ENCODE measurements around the gene ANGPTL8.

Gene ANGPTL8

DNA sequence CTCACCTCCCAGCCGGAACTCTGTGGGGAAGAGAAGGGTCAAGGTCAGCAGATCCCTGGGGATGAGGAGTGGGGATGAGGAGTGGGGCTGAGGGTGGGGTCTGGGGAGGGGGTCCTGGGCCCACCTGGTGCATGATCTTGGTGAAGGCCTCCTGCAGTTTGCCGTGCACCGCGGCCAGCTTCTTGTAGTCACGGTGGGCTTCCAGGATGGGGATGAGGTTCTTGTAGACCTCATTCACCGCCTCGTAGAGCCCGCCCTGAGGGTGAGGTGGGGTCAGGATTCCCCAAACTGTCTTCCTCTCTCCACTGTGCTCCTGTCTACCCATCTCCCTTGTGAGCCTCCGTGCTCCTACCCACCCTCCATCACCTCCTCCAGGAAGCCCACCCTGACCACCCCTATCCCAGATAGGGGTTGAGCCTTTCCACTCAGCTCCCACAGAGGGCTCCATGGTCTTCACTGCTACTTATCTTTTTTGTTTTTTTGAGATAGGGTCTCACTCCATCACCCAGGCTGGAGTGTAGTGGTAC is 35.3 kb upstream of the ANGPTL8 start:
- DNase-seq, result no peak

DNA sequence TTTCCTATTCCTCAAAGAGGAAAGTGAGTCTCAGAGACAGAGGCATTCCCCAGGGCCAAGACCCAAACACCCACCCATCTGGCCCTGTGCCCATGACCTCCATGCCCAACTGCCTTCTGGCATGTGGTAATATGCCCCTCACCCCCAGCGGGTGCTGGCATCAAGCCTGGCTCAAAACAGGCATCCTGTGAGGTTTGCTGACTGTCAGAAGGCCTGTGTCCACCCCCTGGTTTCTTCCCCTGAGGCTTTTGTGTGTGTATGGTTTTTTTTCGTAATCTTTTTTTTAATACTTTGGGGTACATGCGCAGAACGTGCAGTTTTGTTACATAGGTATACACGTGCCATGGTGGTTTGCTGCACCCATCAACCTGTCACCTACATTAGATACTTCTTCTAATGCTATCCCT is 34.5 kb upstream of the ANGPTL8 start:
- peak; percentile 63 for DNase-seq

DNA sequence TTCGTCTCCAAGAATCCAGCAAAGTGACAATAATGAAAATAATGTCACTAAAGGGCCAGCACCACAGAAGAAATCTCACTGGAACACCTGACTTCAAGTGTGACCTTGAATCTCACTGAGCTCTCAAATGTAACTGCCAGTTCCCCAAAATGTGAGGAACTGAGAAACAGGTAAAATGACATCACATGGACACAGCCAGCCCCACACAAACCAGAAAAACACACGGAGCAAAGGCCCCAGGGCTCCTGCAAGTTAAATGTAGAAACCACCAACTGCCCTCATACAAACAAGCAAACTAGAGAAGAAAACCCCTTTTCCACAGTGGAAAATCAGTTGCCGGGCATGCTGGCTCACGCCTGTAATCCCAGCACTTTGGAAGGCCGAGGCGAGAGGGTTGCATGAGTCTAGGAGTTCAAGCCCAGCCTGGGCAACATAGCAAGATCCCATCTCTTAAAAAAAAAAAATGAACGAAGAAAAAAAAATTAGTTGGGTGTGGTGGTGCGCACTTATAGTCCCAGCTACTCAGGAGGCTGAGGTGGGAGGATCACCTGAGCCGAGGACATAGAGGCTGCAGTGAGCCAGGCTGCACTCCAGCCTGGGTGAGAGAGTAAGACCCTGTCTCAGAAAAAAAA is 33.4 kb upstream of the ANGPTL8 start:
- no peak for DNase-seq

DNA sequence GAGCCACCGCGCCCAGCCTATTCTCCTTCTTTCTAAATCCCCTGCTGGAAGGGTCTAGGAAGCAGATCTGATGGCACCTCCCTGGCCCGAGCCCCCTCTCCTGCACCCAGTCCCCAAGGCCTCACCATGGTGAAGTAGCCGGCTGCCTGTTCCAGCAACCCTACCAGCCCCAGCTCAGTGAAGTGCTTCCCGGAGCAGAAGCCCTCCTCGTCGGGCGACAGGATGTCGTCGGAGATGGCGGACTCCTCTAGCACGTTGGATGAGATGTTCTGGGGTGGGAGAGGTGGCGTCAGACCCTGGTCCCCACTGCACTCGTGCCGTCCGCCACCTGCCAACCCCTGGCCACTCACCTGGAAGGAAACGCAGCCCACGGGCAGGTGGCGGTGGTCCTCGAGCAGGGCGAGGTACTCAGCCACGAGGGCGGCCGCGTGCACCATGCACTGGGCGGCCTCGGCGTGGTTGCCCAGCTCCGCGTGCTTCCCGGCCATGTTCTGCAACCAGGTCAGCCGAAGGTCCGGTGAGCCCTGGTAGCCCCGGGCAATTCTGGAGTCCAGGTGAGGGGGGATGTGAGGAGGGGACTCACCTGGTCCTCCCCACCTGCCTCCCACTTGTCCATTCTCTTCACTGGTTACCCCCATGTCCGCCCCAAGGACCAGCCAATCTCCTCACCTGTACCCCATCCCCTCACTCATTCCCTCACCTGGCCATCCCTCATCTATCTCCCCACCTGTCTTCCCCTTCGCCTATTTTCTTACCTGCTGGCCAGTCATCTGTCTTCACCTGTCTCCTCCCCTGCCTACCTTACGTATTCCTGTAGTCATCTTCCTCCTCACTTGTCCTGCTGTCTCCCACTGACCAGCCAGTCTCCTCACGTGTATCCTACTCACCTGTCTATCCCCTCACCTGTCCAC is 30.6 kb upstream of the ANGPTL8 start:
- no peak for DNase-seq

DNA sequence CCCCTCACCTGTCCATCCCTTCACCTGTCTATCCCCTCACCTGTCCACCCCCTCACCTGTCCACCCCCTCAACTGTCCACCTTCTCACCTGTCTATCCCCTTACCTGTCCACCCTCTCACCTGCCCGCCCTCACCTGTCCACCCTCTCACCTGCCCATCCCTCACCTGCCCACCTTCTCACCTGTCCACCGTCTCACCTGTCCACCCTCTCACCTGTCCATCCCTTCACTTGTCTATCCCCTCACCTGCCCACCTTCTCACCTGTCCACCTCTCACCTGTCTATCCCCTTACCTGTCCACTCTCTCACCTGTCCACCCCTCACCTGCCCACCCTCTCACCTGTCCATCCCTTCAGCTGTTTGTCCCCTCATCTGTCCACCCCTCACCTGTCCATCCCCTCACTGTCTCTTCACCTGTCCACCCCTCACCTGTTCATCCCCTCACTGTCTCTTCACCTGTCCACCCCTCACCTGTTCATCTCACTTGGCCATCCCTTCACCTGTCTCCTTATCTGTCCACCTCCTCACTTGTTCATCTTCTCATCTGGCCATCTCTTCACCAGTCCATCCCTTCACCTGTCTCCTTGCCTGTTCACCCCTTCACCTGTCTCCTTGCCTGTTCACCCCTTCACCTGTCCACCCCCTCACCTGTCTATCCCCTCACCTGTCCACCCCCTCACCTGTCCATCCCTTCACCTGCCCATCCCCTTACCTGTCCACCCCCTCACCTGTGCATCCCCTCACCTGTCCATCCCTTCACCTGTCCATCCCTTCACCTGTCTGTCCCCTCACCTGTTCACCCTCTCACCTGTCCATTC is 29.4 kb upstream of the ANGPTL8 start:
- DNase-seq, result no peak

DNA sequence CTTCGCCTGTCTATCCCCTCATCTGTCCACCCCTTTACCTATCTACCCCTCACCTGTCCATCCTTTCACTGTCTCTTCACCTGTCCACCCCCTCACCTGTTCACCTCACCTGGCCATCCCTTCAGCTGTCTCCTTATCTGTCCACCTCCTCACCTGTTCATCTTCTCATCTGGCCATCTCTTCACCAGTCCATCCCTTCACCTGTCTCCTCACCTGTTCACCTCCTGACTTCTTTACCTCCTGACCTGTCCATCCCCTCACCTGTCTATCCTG is 28.8 kb upstream of the ANGPTL8 start:
- DNase-seq, result no peak

DNA sequence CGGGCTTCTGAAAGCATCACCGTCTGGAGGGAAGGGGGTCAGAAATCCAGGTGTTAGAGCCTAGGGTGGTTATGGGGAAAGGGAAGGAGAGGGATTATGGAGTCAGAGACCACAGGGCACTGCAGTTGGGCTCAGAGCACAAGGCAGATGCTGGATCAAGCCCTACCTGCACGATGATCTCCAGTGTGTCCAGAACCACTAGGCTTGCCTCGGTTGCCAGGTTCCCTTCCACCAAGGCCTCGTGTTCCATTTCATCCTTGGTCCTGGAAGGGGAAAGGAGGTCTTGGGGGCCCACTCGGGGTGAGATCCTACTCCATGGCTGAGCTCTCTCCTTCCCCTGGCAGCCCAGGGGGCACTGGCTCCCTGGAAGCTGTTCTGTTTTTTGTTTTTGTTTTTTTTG is 25.0 kb upstream of the ANGPTL8 start:
- DNase-seq, result no peak

DNA sequence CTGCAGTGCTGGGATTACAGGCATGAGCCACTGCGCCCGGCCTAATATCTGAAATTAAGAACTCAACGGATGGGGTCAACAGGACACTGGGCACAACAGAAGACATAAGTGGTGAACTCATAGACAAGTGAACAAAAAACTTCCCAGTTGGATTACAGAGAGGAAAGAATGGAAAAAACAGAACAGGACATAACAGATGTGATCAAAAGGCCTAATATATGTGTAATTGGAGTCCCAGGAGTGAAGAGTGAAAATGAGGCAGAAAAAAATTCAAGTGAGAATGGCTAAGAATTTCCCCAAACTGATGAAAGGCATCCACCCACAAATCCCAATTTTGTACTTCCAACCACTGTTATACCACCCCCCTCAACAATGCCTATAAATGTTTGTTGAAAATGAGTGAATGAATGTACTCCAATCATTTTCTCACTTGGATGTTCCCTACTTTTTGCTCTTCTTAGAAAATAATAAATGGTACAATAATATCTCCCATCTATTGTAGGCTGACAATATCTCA is 18.3 kb upstream of the ANGPTL8 start:
- DNase-seq, result no peak

DNA sequence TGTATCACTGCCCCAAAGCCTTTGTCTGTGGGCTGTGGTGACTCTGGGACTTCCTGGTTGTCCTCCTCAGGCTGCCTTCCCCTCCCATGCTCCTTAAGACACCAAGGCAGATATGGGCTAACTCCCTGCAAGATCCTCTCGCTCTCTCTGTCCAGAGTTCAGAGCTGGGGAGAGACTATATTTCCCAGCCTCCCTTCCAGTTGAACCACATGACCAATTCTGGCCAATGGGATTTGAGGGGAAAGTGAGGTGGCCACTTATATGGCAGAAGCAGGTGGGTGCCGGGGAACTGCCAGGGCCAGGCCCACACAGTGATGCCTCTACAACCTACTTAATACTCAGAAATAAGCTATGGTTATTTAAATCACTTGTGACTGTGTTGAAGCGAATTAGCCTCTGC is 16.2 kb upstream of the ANGPTL8 start:
- no peak for DNase-seq

DNA sequence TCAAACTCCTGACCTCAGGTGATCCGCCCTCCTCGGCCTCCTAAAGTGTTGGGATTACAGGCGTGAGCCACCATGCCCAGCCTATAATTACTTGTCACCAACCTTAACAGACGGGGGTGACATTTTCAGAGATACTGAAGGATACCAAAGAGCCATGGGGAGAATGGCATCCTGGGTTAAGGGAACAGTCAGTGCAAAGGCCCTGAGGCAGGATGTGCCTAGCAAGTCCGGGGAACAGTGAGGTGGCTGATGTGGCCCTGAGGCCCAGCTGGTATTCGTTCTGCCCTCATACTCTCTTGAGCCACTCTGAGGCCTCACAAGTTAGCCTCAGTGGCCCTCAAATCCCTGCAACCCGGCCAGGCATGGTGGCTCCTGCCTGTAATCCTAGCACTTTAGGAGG is 15.0 kb upstream of the ANGPTL8 start:
- DNase-seq, result no peak

DNA sequence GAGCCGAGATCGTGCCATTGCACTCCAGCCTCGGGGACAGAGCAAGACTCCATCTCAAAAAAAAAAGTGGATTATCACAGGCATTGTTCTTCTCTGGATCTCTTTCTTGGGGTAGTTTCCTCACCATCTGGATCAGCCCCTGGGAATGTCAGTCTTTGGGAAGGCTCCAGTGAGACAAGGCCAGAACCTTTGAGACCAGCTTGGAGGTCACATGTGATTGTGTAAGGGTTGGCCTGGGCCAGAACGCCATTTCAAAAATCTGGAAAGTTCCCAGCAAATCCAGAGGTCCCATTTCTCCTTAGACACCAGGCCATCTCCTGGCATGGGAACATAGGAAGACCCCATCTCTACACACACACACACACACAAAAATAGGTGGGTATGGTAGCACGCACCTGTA is 14.2 kb upstream of the ANGPTL8 start:
- DNase-seq, result no peak

DNA sequence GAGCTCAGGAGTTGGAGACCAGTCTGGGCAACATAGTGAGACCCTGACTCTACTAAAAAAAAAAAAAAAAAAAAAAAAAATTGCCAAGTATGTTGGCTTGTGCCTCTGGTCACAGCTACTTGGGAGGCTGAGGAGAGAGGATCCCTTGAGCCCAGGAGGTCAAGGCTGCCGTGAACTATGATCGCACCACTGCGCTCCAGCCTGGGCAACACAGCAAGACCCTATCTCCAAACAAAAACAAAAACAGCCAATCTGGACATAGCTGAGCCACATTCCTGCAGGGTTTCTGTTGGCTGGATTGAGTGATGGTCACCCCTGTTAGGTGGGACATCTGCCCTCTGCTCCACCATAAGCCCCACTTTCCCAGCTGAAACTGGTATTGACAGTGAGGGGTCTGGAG is 13.6 kb upstream of the ANGPTL8 start:
- DNase-seq, result no peak

DNA sequence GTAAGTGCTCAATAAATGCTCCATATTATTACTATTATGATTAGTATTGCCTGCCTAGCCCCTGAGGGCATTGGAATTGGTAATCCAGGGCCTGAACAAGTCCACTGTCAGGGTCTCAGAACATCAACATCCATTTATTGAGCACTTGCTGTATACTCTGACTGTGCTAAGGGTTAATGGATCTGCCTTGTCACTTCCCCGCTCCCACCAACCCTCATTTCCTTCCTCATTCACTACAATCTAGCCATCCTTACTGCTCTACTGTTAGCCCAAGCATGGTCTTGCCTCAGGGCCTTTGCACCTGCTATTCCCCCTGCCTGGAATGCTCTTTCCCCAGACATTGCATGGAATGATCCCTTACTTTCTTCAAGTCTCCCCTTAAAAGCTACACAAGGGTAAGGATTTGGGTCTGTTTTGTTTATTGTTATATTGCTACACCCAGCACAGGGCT is 12.7 kb upstream of the ANGPTL8 start:
- no peak for DNase-seq

DNA sequence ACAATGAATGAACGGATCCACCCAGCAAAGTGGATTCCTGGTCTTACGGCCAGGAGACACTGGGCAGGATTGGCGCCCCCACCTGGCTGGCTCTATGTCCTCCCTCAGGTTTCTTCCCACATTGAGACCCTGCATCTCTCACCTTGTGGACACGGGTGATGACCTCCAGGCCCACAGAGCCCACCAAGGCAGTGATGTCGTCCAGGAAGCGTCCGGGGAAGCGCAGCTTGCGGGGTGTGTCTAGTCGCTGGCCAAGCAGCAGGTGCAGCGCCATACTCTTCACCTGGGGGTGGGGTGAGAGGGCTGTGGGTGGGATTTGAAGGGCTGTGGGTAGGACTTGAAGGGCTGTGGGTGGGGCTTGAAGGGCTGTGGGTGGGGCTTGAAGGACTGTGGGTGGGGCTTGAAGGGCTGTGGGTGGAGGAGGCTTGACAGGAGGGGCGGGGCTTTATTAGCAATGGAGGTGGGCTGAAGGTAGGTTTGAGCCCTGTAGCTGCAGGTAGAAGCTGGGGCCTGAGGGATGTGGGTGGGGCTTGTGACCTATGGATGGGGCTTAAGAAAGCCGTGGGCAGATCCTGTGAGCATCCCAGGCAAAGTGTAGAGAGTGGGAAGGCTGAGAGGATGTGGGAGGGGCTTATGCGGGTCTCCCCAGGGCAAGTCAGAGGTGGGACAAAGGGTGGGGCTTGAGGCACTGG is 12.1 kb upstream of the ANGPTL8 start:
- DNase-seq, result no peak

DNA sequence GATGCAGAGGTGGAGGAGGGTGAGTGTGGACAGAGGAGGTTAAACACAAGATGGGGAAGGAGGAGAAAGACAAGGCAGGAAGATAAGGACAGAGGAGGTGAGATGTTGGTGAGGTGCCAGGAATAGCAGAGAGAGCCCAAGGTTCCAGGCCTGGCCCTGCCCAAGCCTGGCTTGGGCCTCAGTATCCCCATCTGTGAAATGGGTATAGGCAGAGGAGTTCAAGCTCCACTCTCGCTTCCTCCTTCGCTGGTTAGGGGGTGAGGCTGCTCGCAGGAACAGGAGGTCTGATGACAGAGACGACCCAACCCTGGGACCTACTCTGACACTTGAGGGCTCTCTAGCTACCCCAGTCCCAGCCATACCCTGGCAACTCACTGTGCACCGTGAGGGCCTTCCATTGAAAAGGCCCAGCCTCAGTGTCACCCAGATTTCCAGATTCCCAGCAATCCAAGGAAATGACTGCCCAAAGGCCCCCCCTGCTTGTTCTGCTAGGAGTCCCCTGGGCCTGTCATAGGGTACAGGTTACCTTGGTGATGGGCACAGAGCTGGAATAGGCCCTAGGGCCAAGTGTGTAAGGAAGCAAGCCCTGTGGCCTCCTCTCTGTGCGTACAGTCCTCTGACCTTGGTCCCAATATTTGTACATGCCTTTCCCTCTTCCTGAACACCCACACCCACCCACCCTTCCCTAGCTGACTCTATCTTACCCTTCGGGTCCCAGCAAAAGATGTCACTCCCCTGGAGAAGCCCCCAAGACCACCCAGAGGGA is 8.6 kb upstream of the ANGPTL8 start:
- DNase-seq, result no peak

DNA sequence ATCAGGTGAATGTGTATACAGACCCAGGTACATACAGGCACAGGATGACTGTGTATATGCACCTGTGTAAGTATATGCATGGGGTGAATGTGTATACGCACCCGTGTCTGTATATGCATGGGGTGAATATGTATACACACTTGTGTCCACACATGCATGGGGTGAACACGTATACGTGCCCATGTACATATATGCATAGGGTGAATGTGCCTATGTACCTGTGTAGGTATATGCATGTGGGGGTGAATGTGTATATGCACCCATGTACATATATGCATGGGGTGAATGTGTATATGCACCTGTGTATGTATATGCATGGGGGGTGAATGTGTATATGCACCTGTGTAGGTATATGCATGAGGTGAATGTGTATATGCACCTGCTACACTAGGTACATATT is 6.9 kb upstream of the ANGPTL8 start:
- DNase-seq, result no peak

DNA sequence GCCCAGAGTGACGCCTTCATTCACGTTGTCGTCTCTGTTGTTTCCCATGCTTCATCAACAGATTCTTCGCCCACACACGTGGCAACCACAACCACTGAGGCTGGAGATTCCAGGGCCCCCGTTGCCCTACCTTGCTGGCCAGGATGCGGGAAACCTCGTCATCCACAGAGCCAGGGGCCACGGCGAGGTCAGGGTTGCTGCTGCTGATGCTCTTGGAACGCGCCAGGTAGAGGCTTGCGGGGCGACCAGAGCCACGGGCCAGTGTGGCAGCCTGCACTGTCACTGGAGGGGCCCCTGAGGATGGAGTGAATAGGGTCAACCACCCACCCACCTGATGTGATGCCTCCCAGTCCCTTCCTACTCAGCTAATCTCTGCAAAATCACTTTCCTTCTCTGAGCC is 6.3 kb upstream of the ANGPTL8 start:
- no peak for DNase-seq

DNA sequence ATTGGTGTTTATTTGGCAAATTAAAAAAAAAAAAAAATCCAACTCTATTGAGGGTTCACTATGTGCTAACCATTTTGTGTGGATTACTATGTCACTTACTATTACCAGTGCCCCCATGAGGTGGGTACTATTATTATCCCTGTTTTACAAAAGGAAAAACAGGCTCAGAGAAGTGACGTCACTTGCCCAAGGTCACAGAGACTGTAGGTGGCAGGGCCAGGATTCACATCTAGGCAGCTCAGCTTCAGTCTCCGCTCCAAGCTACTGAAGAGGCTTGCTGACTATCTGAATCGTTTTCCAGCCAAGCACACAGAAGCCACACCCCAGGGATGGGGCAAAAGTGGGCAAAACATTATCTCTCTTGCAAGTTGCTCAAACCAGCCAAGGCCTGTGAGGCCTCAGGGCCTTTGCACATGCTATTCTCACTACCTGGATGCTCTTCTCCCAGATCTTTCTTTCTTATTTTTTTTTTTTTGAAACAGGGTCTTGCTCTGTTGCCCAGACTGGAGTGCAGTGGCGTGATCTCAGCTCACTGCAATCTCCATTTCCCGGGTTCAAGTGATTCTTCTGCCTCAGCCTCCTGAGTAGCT is 4.8 kb upstream of the ANGPTL8 start:
- no peak for DNase-seq

DNA sequence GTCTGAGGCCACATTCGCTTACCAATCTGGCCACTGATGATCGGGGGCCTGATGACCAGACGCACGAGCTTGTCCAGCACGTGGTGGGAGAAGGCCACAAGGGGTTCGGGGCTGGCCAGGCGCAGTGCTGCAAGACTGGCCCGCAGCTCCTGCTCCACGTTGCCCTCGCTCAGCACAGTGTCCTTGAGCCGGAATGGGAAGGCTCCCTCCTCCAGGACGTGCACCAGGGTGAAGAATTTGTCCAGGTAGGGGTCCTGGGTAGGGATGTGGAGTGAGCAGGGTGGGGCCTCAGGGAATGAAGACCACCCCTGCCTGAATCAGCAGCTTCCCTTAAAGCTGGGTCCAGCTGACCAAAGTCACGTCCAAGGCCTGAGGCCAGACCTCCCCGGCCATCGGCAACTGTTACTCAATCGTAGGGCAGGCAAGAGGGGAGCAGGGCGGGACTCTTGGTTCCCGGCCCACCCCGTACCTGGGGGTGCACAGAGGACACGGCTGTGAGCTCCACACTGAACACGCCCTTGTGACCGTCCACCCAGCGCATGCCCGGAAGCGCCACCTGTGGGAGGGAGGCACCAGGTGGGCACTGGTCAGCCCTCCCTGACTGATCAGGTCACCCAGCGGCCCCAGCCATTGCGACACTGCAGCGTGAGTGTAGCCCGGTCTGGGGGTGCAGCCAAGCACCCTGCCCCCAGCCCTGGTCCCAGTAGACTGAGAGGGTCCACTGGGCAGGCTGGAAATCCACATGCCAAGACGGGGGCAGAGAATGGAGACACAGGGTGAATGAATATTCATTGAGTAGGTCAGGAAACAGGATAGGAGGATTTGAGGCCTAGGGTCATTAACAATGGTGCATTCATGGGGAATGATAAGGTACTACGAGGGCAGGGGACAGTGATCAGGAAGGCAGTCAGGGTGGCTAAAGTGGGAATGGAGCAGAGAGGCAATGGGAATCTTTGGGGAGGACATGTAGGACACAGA is 2.8 kb upstream of the ANGPTL8 start:
- DNase-seq, result no peak

DNA sequence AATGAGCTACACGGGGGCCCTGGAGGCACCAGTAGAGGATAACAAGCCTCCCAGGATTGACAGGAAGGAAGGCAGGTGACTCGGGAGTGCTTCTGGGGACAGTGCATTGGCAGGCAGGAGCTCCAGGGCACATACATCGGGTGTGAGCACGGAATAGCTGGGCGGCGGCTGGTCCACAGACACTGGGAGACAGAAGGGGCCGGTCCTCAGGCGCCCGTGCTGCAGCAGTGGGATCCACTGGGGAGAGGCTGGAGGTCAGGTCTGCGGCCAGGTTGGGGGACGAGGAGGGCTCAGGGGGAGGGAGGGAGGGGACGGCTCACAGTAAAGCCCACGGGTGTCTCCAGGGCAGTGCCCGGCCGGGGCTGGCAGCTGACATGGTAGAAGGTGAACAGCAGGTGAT is 2.1 kb upstream of the ANGPTL8 start:
- DNase-seq, result no peak

All from GF-D8 (cell line).